Esophagus squamous epithelium (tissue), 5 donors: ENCODE measurements around the gene UBE2N. TPM values are rescaled to one million over a fixed set of nuclear protein-coding genes. Genes with fewer than 3 reads are reported as not detected.

Source experiments
- DNase-seq: peaks from one replicate; lab custom pipeline; 2025; lab: John Stamatoyannopoulos, UW
- H3K27ac ChIP-seq, 4 donors: fragments of 200-600 bp; sonication (generic); one replicate each; pipeline ENCODE4 v1.5.1; 2016 to 2019; ENCODE audit warnings: mild to moderate bottlenecking in 1 of 4
- H3K27me3 ChIP-seq, 4 donors: fragments of 200-600 bp; sonication (generic); 1 replicate in 3 of 4; 2 replicates in 1 of 4; pipeline versions ENCODE4 v1.5.1 to v1.6.0; 2017 to 2021; ENCODE audit warnings: antibody characterized with exemption in 1 of 4
- H3K36me3 ChIP-seq, 3 donors: fragments of 200-600 bp; sonication (generic); one replicate each; pipeline ENCODE4 v1.5.1; 2016 to 2019
- H3K4me1 ChIP-seq, 3 donors: fragments of 200-600 bp; sonication (generic); one replicate each; pipeline ENCODE4 v1.5.1; 2017 to 2019
- H3K4me3 ChIP-seq, 4 donors: fragments of 200-600 bp; sonication (generic); 1 replicate in 3 of 4; 2 replicates in 1 of 4; pipeline ENCODE4 v1.5.1; 2016 to 2019; ENCODE audit warnings: mild to moderate bottlenecking in 2 of 4, moderate library complexity in 1 of 4
- H3K9me3 ChIP-seq, 3 donors: fragments of 200-600 bp; sonication (generic); one replicate each; pipeline ENCODE4 v1.5.1; 2016 to 2019
- CTCF ChIP-seq, 6 experiments: fragments of 450-650 bp in 4 of 6; fragments of 200-600 bp in 2 of 6; sonication (generic) in 2 of 6; IDR thresholded peaks; one replicate each; pipeline ENCODE4 v1.5.1; 2016 to 2019; ENCODE audit warnings: antibody characterized with exemption in 6 of 6, mild to moderate bottlenecking in 4 of 6, moderate library complexity in 4 of 6
- POLR2A ChIP-seq, 4 donors: fragments of 450-650 bp; IDR thresholded peaks; one replicate each; pipeline ENCODE4 v1.6.1; 2017; ENCODE audit warnings: antibody characterized with exemption in 4 of 4, mild to moderate bottlenecking in 4 of 4, moderate library complexity in 3 of 4
- WGBS, 2 donors: methylation state at CpG; one replicate each; pipeline ENCODE4 v1.1.5; 2018; 5-methylcytosine and 5-hydroxymethylcytosine counted together
- intact Hi-C: fragments of 100-400 bp; cut with DNase I; formaldehyde crosslinking; loops from one replicate; pipeline ENCODE4 v1.15.0; 2022
- total RNA-seq, 4 donors: library from RNA; depleted of rRNA; stranded (reverse); fragments of >200 nt; gene quantifications; one replicate each; pipeline ENCODE4 v1.1.0, GENCODE V29; 2016
- donor health status: DM: yes; HTN: yes; CAD: no.

Gene UBE2N
- total RNA-seq, 4 donors from 2014 or later, result 32.6 to 52.8 (median 43.3) TPM

- H3K4me1 ChIP-seq, result peaks cover 2 to 14% (median 4%) of the 10 kb centered on the region in 3 donors
- DNase-seq, result no peak
- H3K27ac ChIP-seq, result no peak overlapping the region
- no peaks in the 10 kb centered on the region for H3K27me3 ChIP-seq
- TF ChIP-seq CTCF (IDR thresholded peaks at IDR 0.05) (no peak), POLR2A (IDR thresholded peaks at IDR 0.05) (no peak)
- H3K9me3 ChIP-seq, result no peaks in the 10 kb centered on the region
- intact Hi-C loops, result no loop called here
- H3K4me3 ChIP-seq, result no peak overlapping the region
- no peaks in the 10 kb centered on the region for H3K36me3 ChIP-seq
- 48 to 58% methylated on average over 4 of the region's 4 CpGs for WGBS, 2 donors
Observed at GRCh38 chr12:93447555-93448290, 6.0 kb upstream of the UBE2N start.

GRCh38 chr12:93443576-93443975 lies 1.8 kb upstream of the UBE2N start:
- intact Hi-C loops, result no loop called here
- TF ChIP-seq POLR2A (IDR thresholded peaks at IDR 0.05) (no peak), CTCF (IDR thresholded peaks at IDR 0.05) (no peak)
- DNase-seq, result no peak
- 40 to 71% methylated on average over 1 to 4 of the region's 4 CpGs for WGBS, 2 donors
- H3K27ac ChIP-seq, result peak overlapping the region in 2 of 4 donors; percentile 96 to 98
- no peak overlapping the region for H3K4me3 ChIP-seq
- H3K27me3 ChIP-seq, result no peaks in the 10 kb centered on the region
- peaks cover 18 to 44% (median 24%) of the 10 kb centered on the region in 3 donors for H3K4me1 ChIP-seq
- no peaks in the 10 kb centered on the region for H3K9me3 ChIP-seq
- H3K36me3 ChIP-seq, result no peaks in the 10 kb centered on the region

- intact Hi-C loops, result no loop called here
- no peak for DNase-seq
- no peaks in the 10 kb centered on the region for H3K9me3 ChIP-seq
- WGBS, 2 donors, result 5 to 8% methylated on average over 18 to 19 of the region's 19 CpGs
- peak overlapping the region; percentile 96 to 98 (median 98) for H3K27ac ChIP-seq
- H3K27me3 ChIP-seq, result no peaks in the 10 kb centered on the region
- H3K36me3 ChIP-seq, result no peaks in the 10 kb centered on the region
- peak overlapping the region; percentile 78 to 99 (median 90) for H3K4me3 ChIP-seq
- peaks cover 23 to 53% (median 24%) of the 10 kb centered on the region in 3 donors for H3K4me1 ChIP-seq
- TF ChIP-seq POLR2A (IDR thresholded peaks at IDR 0.05) (no peak), CTCF (IDR thresholded peaks at IDR 0.05) (peak in 1 of 6 experiments; percentile 10)
Observed at GRCh38 chr12:93442411-93443340, 929 bp upstream of the UBE2N start.

- no peaks in the 10 kb centered on the region for H3K9me3 ChIP-seq
- H3K4me1 ChIP-seq, result peaks cover 24 to 68% (median 30%) of the 10 kb centered on the region in 3 donors
- H3K4me3 ChIP-seq, result peak overlapping the region; percentile 78 to 99 (median 90)
- intact Hi-C loops, result no loop called here
- WGBS, 2 donors, result 1% methylated on average over 14 to 15 of the region's 55 CpGs
- no peaks in the 10 kb centered on the region for H3K36me3 ChIP-seq
- no peak for TF ChIP-seq CTCF (IDR thresholded peaks at IDR 0.05)
- TF ChIP-seq POLR2A (IDR thresholded peaks at IDR 0.05), result no peak
- no peak for DNase-seq
- H3K27ac ChIP-seq, result peak overlapping the region; percentile 96 to 98 (median 98)
- no peaks in the 10 kb centered on the region for H3K27me3 ChIP-seq
Observed at GRCh38 chr12:93441081-93441616, 598 bp downstream of the UBE2N start.
